Cardiac septum (tissue), 1 donor: ENCODE data around the gene ZNF568. TPM values are rescaled to one million over a fixed set of nuclear protein-coding genes. Genes with fewer than 3 reads are reported as not detected.
A peak's percentile ranks its signal among the peaks of the same experiment; 100 is the strongest.

Experiments used
- DNase-seq: peaks from one replicate; pipeline ENCODE4 v3.0.0-alpha.2; 2020; ENCODE audit warnings: low spot score
- intact Hi-C: fragments of 100-400 bp; cut with DNase I; formaldehyde crosslinking; loops from one replicate; pipeline ENCODE4 v1.14.0; 2022
- long read RNA-seq: library from polyadenylated mRNA; unstranded; transcript quantifications from one replicate; pipeline ENCODE4 v2.0.0, GENCODE V29; 2021
- total RNA-seq: library from RNA; stranded (reverse); fragmentation: NEBNext Ultra II Directional; extraction: Animal tissue kit (Norgen Biotek cat#: 25700); gene quantifications from one replicate; pipeline ENCODE4 v1.2.1, GENCODE V29; 2021
- donor health status: DM: no; HTN: no; CAD: no.

ZNF568 gene
- total RNA-seq: 7.1 TPM
- long read RNA-seq, partial matches to known transcripts: 0 of 5 reads
- long read RNA-seq, other reads (novel, unspliced or antisense): 1 of 5 reads

DNA sequence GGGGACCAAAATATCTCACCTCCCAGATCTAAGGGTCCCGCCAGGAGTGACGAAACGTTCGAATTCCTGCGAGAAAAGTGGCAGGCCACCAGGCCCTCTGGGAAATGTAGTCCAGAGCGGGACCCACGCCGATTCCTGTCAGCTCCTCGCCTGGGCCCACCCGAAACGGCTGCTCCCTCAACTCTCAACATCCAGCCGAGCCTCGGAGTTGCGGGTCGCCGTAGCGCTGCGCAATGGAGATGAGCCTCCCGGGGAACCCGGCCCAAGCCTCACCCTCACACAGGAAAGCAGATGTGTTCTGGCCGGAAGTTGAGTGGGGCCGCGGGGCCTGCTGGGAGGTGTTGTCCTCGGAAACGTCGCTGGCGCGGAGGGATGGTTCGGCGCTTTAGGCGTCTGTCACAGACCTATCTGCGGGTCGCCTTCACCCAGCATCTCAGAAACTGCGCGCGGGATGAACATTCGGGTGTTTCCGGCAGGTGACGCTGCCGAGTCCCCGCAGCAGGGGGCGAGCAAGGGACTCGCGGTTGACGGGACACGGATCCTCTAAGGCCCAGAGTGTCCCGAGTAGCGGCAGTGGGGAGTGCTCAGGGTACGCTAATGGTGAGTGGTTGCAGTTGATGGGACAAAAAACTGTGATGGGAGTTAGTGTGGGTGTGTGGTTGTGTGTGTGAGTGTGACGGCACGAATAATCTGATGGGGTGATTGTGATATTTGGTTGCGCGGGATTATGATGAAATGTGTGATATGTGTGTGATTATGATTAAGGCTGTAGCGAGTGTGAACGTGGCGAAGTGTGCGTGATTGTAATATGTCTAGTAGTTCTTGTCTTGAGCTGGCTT lies at the start of gene ZNF568, which contains the start of gene ZNF829:
TSS of gene ZNF568 (plus strand) at position 341 of the 839 bp plus-strand sequence. CDS start 6,439 bp downstream, outside the sequence.
TSS of gene ZNF829 (minus strand) at position 300 of the 839 bp plus-strand sequence. CDS start 1,124 bp downstream, outside the sequence.
- intact Hi-C loops: loop anchor here (5.0 kb wide), 1 partner anchor 64 kb away; the partner anchor contains the start of gene ZNF345
- DNase-seq: peak; percentile 95

DNA sequence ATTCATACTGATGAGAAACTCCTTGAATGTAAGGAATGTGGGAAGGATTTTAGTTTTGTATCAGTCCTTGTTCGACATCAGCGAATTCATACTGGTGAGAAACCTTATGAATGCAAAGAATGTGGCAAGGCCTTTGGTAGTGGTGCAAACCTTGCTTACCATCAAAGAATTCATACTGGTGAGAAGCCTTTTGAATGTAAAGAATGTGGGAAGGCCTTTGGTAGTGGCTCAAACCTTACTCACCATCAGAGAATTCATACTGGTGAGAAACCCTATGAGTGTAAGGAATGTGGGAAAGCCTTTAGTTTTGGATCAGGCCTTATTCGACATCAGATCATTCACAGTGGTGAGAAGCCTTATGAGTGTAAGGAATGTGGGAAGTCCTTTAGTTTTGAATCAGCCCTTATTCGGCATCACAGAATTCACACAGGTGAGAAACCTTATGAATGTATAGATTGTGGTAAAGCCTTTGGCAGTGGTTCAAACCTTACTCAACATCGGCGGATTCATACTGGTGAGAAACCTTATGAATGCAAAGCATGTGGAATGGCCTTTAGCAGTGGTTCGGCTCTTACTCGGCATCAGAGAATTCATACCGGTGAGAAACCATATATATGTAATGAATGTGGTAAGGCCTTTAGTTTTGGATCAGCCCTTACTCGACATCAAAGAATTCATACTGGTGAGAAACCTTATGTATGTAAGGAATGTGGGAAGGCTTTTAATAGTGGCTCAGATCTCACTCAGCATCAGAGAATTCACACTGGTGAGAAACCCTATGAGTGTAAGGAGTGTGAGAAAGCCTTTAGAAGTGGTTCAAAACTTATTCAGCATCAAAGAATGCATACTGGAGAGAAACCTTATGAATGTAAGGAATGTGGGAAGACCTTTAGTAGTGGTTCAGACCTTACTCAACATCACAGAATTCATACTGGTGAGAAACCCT lies 38.9 kb upstream of the ZNF568 start:
- intact Hi-C loops: no loop called here
- DNase-seq: no peak

DNA sequence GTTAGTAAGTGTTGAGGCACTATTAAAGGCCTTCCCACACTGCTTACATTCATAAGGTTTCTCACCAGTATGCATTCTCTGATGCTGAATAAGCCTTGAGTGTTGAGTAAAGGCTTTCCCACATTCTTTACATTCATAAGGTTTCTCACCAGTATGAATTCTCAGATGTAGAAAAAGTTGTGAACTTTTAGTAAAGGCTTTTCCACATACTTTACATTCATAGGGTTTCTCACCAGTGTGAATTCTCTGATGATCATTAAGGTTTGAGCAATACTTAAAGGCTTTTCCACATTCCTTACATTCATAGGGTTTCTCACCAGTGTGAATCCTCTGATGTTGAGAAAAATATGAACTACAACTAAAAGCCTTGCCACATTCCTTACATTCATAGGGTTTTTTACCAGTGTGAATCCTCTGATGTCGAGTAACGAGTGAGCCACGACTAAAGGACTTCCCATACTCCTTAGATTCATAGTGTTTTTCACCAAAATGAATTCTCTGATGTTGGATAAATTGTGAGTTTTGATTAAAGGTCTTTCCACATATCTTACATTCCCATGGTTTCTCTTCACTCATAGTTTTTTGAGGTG lies 24.3 kb upstream of the ZNF568 start:
- no peak for DNase-seq
- intact Hi-C loops: no loop called here

DNA sequence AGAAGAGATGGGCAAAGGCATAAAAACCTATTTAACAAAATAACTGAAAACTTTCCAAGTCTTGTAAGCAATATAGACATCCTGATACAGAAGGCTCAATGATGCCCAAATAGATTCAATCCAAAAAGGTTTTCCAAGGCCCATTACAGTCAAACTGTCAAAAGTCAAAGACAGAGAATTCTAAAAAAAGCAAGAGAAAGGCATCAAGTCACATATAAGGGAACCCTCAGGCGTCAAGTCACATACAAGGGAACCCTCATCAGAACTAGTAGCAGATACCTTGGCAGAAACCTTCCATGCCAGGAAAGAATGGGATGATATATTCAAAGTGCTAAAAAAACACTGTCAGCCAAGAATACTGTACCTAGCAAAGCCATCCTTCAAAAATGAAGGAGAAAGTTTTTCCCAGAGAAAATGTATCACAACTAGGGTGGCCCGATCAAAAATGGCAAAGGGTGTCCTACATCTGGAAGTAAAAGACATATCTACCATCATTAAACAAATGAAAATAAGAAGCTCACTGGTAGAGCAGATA lies 21.2 kb upstream of the ZNF568 start:
- intact Hi-C loops: no loop called here
- DNase-seq: no peak

DNA sequence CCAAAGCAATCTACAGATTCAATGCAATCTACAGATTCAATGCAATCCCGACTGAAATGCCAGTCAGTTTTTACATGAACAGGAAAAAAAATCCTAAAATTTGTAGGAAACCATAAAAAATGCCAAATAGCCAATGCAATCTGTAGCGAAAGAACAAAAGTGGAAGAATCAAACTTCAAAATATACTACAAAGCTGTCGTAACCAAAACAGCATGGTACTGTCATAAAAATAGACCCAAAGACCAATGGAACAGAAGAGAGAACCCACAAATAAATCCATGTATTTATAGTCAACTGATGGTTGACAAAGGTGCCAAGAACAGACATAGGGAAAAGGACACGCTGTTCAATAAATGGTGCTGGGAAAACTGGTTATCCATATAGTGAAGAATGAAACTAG lies 17.7 kb upstream of the ZNF568 start:
- no peak for DNase-seq
- intact Hi-C loops: no loop called here

DNA sequence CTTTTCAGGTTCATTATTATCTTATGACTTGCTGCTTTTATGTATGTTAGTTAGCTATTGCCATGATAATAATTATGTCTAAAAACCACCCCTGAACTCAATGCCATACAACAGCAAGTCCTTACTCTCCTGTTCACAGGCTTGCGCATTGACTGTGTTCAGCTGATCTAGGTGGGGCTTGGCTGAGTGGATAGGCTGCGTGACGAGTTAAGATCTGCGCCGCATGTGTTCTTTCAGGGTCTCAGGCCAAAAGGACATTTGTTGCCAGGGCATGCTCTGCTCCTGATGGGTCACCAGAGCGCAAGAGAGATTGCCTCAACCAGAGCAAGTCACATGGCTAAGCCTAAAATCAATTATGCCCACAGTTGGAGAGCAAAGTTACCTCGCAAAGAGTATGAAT lies 859 bp downstream of the ZNF568 start:
- intact Hi-C loops: loop anchor here (5.0 kb wide), 1 partner anchor 65 kb away; the partner anchor contains the start of gene ZNF345
- DNase-seq: no peak

DNA sequence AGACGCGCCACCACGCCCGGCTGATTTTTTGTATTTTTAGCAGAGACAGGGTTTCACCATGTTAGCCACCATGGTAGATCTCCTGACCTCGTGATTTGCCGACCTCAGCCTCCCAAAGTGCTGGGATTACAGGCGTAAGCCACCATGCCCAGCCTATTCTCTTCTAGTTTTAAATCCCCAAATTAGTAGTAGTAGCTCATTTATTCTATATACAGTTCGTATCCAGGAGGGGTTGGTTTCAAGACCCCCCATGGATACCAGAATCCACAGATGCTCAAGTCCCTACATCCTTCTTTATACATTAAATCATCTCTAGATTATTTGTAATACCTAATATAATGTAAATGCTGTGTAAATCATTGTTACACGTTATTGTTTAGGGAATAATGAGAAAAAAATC lies 2.0 kb downstream of the ZNF568 start:
- no peak for DNase-seq
- intact Hi-C loops: loop anchor here (5.0 kb wide), 1 partner anchor 66 kb away; the partner anchor contains the start of gene ZNF345

DNA sequence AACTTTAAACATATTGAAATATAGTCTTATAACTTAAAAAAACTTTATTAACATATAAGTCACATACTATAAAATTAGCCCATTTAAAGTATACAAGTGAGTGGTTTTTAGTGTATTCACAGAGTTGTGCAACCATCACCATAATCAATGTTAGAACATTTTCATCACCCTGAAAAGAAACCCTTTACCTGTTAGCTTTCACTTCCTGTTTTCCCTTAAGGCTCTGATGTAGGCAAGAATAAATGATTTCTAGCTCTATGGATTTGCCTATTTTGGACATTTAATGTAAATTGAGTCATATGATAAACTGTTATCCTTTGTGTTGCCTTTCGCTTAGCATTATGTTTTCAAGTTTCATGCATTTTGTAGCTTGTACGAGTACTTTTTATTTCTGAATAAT lies 15.6 kb downstream of the ZNF568 start:
- intact Hi-C loops: no loop called here
- DNase-seq: no peak

DNA sequence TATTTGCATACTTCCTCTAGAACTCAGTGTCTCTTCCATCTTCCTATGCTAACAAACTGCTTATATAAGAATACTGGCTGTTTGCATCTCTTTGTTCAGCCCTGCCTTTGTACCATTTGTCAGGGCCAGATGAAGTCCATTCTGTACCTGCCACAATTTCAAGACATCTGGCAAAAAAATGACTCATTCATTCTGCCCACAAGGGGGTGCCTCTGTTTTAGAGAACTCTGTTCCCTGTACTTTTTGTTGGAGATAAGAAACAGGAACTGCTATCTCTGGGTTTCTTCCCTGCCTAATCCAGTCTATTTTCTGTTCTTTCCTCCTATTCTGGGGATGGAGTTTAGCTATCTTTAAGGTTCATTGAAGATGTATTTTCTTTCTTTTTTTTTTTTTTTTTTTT lies 23.0 kb downstream of the ZNF568 start:
- intact Hi-C loops: no loop called here
- no peak for DNase-seq

DNA sequence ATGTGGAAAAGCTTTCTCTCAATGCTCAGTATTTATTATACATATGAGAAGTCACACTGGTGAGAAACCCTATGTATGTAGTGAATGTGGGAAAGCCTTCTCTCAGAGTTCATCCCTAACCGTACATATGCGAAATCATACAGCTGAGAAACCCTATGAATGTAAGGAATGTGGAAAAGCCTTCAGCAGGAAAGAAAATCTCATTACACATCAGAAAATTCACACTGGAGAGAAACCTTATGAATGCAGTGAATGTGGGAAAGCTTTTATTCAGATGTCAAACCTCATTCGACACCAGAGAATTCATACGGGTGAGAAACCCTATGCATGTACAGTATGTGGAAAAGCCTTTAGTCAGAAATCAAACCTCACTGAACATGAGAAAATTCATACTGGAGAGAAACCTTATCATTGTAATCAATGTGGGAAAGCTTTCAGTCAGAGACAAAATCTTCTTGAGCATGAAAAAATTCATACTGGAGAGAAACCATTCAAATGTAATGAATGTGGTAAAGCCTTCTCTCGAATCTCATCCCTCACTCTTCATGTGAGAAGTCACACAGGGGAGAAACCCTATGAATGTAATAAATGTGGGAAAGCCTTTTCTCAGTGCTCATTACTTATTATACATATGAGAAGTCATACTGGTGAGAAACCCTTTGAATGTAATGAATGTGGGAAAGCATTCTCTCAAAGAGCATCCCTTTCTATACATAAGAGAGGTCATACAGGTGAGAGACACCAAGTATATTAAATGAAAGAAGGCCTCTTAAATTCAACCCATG lies 34.4 kb downstream of the ZNF568 start:
- no peak for DNase-seq
- intact Hi-C loops: no loop called here

DNA sequence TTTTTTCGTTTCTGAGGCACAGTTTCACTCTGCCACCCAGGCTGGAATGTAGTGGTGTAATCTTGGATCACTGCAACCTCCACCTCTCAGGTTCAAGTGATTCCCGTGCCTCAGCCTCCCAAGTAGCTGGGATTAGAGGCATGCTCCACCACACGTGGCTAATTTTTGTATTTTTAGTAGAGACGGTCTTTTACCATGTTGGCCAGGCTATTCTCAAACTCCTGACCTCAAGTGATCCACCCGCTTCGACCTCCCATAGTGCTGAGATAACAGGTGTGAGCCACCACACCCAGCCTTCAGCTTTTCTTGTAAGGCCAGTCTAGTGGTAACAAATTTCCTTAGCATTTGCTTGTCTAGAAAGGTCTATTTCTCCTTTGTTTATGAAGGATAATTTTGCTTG lies 46.2 kb downstream of the ZNF568 start:
- intact Hi-C loops: no loop called here
- DNase-seq: no peak

DNA sequence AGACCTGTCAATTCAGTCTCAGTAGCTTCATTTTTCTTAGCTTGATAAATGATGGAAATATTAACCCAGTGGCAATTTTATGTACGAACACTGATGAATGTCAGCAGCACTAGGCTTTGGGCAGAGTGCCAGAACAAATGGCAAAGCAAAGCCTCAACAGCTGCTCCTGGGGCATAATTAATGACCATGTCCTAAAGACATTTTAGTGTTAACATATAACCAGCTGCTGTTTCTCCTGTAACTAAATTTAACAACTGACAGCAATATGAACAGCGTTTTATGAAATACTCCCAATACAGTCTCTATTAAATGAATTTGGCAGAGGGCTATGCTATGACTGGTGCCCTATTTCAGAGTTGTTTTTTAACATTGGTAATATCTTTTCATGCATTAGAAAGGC lies 47.1 kb downstream of the ZNF568 start:
- DNase-seq: no peak
- intact Hi-C loops: no loop called here

DNA sequence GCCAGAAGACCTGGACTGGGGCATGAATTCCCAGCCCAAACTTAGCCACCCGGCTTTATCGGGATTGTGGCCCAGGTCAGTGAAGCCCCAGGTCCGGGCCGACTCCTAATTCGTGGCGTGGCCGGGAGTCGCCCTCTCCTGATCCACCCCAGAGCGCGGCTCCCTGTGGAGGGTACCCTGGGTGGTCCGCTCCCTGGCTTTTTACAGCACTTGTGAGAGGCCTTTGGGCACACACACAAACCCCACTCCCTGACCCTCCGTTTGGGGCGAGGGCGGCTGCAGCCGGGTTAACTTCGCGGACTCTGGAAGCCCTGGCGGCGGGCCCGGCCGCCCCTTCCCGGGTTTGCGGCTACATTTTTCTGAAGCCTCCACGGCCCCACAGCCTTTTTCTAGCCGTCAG lies 56.4 kb downstream of the ZNF568 start:
- no peak for DNase-seq
- intact Hi-C loops: loop anchor here (2.0 to 10.0 kb wide), 4 partner anchors 140 to 492 kb away; partner anchors contain the start of genes ZNF569, ZNF570 and ZNF585A

DNA sequence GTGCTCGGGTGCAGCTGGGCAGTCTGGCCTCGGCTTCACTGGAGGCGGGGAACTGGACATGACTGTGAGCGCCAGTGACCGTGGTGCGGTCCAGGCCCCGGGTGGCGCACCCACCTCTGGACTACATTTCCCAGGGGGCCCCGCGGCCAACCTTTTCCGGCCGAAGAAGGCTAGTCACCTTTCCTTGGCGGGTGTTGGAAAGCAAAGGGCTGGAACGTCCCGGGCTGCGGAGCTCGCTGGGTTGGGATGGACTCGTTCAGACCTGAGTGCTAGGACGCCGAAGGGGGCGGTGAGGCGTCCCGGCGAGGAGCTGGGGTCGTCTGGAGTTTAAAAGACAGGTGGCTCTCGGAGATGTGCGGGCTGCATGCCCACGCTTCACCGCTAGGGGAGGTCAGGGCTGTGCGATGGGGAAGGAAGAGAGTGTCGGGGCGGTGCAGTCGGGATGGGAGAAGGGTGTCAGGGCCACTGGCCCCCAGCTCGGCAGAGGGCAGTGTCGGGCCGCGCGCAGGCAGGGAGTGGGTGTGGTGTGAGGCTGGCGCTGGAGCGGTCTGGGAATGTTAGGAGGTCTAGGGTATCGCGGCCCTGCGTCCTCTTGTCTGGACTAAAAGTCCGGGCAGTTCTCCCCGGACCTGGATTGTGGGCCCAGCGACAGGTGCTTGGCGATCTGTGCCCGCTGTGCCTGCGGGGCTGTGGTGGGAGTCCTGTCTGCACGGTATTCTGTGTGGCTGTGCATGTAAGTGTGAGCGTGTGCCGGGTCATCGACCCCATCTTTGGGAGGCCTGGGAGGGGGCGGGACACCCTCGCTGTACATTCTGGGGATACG lies 57.1 kb downstream of the ZNF568 start:
- peak; percentile 91 for DNase-seq
- intact Hi-C loops: loop anchor here (1.0 to 10.0 kb wide), 5 partner anchors 139 to 492 kb away; partner anchors contain the start of genes ZNF567, ZNF569, ZNF570 and ZNF585A

DNA sequence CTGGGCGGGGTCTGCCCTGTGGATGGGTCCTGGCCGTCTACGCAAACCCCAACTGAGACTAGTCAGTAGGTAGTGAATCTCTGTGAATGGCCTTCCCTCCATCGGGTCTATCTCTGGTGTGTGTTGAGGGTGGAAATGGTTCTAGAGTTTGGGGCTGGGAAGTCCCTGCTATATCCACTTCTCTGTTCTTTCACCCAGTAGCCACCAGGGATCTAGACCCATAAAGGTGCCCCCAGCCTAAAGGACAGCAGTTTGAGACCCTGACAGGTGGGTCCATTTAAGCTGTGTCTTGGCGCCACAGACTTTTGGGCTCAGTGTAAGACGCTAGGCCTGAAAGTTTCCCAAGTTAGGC lies 57.7 kb downstream of the ZNF568 start:
- intact Hi-C loops: loop anchor here (1.0 to 10.0 kb wide), 5 partner anchors 138 to 491 kb away; partner anchors contain the start of genes ZNF567, ZNF569, ZNF570 and ZNF585A
- DNase-seq: no peak

DNA sequence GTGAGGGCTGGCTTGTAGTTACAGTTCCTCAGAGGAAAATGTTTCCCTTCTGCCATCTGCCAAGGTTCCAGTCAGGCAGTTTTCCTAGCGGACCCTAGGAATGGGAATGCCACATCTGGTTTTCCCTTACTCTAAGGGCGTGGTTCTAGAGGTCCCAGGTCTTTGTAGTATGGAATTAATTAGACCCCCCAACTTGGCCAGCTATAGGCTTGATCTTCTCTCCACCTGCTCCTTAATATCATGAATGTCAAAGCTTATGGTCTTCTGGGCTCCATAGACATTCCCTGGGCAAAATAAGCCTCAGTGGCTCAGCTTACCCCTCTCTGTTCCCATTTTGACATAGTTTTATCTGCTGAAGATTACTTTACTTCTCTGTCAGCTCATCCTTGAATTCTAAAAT lies 70.0 kb downstream of the ZNF568 start:
- intact Hi-C loops: no loop called here
- no peak for DNase-seq

DNA sequence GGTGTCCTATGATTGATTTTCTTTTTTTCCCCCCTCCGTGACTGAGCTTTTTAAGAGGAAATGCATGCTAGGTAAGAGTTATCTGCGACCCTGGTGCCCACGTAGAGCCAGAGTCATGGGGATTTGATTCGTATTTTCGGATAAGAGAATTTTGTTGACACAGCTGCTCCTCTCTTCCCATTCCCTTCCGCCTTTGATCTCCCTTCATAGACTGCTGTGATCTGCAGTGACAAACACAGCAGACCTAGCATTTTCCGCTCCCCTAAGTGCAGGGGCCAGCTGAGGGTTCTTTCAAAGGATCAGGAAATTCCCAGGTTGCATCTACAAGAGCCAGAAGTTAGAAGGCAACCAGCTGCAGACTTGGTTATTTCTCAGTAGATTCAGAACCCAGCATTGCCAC lies 70.5 kb downstream of the ZNF568 start:
- intact Hi-C loops: no loop called here

DNA sequence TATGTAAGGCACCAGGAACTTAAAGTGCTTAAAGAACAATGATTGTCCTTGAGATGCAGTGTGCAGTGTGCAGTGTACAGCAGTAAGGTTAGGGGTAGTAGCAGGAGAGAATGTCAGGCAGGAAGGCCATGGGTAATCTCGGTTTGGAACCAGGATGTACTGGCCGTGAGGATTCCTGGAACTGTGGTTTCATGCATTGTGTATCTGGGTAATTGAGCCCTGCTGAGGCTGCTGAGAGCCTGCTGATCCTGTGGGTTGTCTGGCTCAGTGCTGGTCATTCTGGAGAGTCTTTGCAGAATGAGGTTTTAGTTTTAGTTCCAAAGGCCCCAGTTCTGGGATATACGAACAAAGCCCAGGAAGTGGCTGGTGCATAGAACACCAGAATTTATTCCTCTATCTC lies 71.0 kb downstream of the ZNF568 start:
- no peak for DNase-seq
- intact Hi-C loops: no loop called here

More for the DNA sequence above, 70.5 kb downstream of the ZNF568 start:
- no peak for DNase-seq
